ENCODE results near the gene NDST3. TPM values are rescaled to one million over a fixed set of nuclear protein-coding genes. Genes with fewer than 3 reads are reported as not detected.
A peak's percentile ranks its signal among the peaks of the same experiment; 100 is the strongest.

The NDST3 gene
- total RNA-seq, 1 donor from 2014 or later: 0.74 TPM

GRCh38 chr4:118215826-118216225, 181.5 kb downstream of the NDST3 start:
- no peaks in the 10 kb centered on the region for H3K9me3 ChIP-seq
- no peak overlapping the region for H3K27ac ChIP-seq
- H3K36me3 ChIP-seq: no peaks in the 10 kb centered on the region
- no peak for TF ChIP-seq POLR2A (IDR thresholded peaks at IDR 0.05)
- no peak for TF ChIP-seq POLR2AphosphoS5 (IDR thresholded peaks at IDR 0.05; ENCODE audit: insufficient read depth in 1 of 2, low read depth in 1 of 2)
- TF ChIP-seq, protein P1, sequence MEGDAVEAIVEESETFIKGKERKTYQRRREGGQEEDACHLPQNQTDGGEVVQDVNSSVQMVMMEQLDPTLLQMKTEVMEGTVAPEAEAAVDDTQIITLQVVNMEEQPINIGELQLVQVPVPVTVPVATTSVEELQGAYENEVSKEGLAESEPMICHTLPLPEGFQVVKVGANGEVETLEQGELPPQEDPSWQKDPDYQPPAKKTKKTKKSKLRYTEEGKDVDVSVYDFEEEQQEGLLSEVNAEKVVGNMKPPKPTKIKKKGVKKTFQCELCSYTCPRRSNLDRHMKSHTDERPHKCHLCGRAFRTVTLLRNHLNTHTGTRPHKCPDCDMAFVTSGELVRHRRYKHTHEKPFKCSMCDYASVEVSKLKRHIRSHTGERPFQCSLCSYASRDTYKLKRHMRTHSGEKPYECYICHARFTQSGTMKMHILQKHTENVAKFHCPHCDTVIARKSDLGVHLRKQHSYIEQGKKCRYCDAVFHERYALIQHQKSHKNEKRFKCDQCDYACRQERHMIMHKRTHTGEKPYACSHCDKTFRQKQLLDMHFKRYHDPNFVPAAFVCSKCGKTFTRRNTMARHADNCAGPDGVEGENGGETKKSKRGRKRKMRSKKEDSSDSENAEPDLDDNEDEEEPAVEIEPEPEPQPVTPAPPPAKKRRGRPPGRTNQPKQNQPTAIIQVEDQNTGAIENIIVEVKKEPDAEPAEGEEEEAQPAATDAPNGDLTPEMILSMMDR (IDR thresholded peaks at IDR 0.05): no peak
- no peak for DNase-seq (ENCODE audit: extremely low spot score in 2 of 2)
- no peaks in the 10 kb centered on the region for H3K4me1 ChIP-seq
- no peak overlapping the region for H3K4me3 ChIP-seq
- no peaks in the 10 kb centered on the region for H3K27me3 ChIP-seq
- intact Hi-C loops (cut with DNase I): no loop called here

DNA sequence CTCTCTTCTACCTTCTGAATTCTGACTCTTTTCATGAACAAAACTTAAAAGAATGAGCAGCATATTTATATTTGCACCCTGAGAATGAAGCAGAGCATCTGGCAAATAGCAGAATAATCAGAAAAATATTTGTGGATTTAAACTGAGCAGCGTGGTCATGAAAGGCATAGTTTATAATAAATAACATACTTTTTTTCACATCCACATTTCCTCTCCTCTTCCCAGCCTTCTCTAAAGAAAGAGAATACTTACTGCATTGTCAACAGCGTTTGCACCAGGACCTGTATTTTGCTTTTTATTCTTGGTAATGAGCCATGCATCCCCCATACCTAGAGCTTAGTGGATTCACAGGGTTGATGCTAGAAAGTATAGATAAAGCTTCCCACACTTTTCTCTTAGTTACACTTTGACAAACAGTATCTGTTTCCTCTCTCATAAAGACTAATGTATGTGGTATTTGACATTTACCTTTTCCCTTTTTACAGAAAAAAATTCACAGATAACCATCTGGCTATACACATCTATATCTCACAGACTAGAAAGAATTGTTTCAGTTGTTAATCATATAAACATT, 187.0 kb downstream of the NDST3 start:
- no peak for DNase-seq (ENCODE audit: extremely low spot score in 2 of 2)
- Histone ChIP-seq H3K4me3 (no peak overlapping the region), H3K27me3 (no peaks in the 10 kb centered on the region), H3K27ac (no peak overlapping the region), H3K4me1 (no peaks in the 10 kb centered on the region), H3K36me3 (no peaks in the 10 kb centered on the region), H3K9me3 (no peaks in the 10 kb centered on the region)
- intact Hi-C loops (cut with DNase I): no loop called here
- no peak for TF ChIP-seq POLR2AphosphoS5 (IDR thresholded peaks at IDR 0.05; ENCODE audit: insufficient read depth in 1 of 2, low read depth in 1 of 2)

GRCh38 chr4:118224243-118224829, 190.1 kb downstream of the NDST3 start:
- no peak for DNase-seq (ENCODE audit: extremely low spot score in 2 of 2)
- H3K4me3 ChIP-seq: no peak overlapping the region
- no peak for TF ChIP-seq POLR2AphosphoS5 (IDR thresholded peaks at IDR 0.05; ENCODE audit: insufficient read depth in 1 of 2, low read depth in 1 of 2)
- TF ChIP-seq, protein P1 (IDR thresholded peaks at IDR 0.05): peak; percentile 7 to 44 (median 29)

DNA sequence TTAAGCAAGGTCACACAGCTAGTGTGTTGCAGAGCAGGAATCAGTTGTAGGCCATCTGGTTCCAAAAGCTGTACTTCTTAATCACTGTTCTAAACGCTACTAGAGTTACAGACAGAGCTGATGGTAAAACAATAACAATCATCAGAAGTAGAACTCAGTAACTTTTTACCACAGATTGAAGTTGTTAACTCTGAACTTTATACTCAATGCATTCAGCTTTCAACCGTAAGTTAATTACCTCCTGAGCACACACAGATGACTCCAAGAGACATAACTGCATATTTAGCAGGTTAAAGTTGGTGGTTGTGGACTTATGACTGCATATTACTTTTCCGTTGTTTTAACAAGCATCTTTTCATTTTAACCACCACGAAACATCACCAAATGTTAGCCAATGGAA, 191.2 kb downstream of the NDST3 start:
- intact Hi-C loops (cut with DNase I): no loop called here
- no peak overlapping the region for H3K4me3 ChIP-seq
- TF ChIP-seq, protein P1 (IDR thresholded peaks at IDR 0.05): no peak
- TF ChIP-seq POLR2AphosphoS5 (IDR thresholded peaks at IDR 0.05; ENCODE audit: insufficient read depth in 1 of 2, low read depth in 1 of 2) (no peak), POLR2A (IDR thresholded peaks at IDR 0.05) (no peak)
- H3K27ac ChIP-seq: no peak overlapping the region
- no peaks in the 10 kb centered on the region for H3K9me3 ChIP-seq
- no peaks in the 10 kb centered on the region for H3K36me3 ChIP-seq
- no peaks in the 10 kb centered on the region for H3K4me1 ChIP-seq
- no peaks in the 10 kb centered on the region for H3K27me3 ChIP-seq
- no peak for DNase-seq (ENCODE audit: extremely low spot score in 2 of 2)

More at GRCh38 chr4:118224243-118224829, 190.1 kb downstream of the NDST3 start:
- H3K27ac ChIP-seq: no peak overlapping the region
- intact Hi-C loops (cut with DNase I): no loop called here
- H3K27me3 ChIP-seq: no peaks in the 10 kb centered on the region
- H3K4me1 ChIP-seq: no peaks in the 10 kb centered on the region
- H3K9me3 ChIP-seq: no peaks in the 10 kb centered on the region
- no peaks in the 10 kb centered on the region for H3K36me3 ChIP-seq

DNA sequence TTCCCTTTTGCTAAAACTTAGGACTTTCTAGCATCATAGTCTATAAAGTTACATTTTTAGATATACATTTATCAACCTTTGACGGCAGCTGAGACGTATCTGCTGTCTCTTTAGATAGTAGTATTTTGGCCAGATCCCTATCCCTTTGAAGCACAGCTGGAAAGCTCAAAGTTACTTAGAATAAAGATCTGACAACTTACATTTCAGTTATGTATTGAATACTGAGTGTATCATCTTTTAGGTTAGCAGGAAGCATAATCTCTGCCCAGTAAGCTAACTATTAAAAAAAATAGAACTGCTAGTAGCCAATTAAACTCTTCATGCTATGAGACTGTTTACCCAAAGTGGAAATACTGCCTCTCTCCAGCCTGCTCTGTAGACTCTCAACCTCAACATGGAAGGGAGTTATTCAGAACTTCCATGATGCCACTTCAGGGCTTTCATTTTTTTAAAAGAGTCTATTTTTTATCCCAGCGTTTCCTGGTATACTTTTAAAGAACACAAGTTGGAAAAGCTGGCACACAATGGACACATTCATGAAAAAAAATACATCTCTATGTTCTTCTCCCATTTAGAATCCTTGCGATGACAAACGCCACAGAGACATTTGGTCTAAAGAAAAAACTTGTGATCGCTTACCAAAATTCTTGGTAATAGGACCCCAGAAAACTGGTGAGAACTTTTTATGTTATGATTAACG, 192.2 kb downstream of the NDST3 start:
- Histone ChIP-seq H3K36me3 (no peaks in the 10 kb centered on the region), H3K27me3 (no peaks in the 10 kb centered on the region), H3K4me3 (no peak overlapping the region), H3K9me3 (no peaks in the 10 kb centered on the region), H3K4me1 (no peaks in the 10 kb centered on the region), H3K27ac (no peak overlapping the region)
- TF ChIP-seq POLR2A (IDR thresholded peaks at IDR 0.05) (no peak), POLR2AphosphoS5 (IDR thresholded peaks at IDR 0.05; ENCODE audit: insufficient read depth in 1 of 2, low read depth in 1 of 2) (no peak)
- TF ChIP-seq, protein P1 (IDR thresholded peaks at IDR 0.05): no peak
- no peak for DNase-seq (ENCODE audit: extremely low spot score in 2 of 2)
- intact Hi-C loops (cut with DNase I): no loop called here
